Astrocyte of the spinal cord (primary cell): ENCODE data around the gene DIAPH2.
A peak's percentile ranks its signal among the peaks of the same experiment; 100 is the strongest.

ENCODE experiments used
- DNase-seq: peaks from one replicate; pipeline ENCODE4 v3.0.0; 2011; ENCODE audit warnings: low read depth, low spot score
- H3K4me3 ChIP-seq: 2 replicates; pipeline ENCODE4 v1.5.1; 2011; ENCODE audit warnings: low read depth, mild to moderate bottlenecking, low read length, moderate library complexity
- in situ Hi-C: cut with HindIII; loops from 2 replicates; pipeline ENCODE4 v1.10.0; 2017; ENCODE audit warnings: low sequenced_read_pairs
- TF ChIP-seq, protein P1 (sequence below): IDR thresholded peaks from 2 replicates; pipeline ENCODE4 v1.5.1; 2012; ENCODE audit warnings: low read depth, mild to moderate bottlenecking, low read length, inconsistent platforms

Gene DIAPH2

DNA sequence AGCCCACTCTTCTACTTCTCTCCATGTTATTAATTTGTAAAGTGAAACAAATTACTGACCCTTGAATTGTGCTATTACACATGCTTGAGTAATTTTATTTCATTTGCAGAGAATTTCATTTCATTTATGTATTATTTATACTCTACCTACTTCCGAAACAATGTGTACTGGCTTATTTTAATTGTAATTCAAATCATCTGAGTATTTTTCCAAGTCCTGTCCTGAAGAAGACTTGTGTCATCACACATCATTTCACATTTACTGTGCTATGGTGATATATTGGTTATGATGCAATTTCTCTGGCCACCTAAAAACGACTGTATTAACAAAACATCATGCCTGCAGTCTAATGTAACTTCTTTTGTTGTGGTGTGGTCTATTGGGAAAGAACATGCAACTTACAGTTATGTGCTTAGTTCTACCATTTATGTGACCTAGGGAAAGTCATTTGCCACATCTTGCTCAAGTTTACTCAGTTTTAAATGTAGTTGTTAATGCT is 583.6 kb downstream of the DIAPH2 start:
- in situ Hi-C loops, result no loop called here

GRCh38 chrX:97284531-97284930 is 599.9 kb downstream of the DIAPH2 start:
- no peak for DNase-seq
- TF ChIP-seq, protein P1, sequence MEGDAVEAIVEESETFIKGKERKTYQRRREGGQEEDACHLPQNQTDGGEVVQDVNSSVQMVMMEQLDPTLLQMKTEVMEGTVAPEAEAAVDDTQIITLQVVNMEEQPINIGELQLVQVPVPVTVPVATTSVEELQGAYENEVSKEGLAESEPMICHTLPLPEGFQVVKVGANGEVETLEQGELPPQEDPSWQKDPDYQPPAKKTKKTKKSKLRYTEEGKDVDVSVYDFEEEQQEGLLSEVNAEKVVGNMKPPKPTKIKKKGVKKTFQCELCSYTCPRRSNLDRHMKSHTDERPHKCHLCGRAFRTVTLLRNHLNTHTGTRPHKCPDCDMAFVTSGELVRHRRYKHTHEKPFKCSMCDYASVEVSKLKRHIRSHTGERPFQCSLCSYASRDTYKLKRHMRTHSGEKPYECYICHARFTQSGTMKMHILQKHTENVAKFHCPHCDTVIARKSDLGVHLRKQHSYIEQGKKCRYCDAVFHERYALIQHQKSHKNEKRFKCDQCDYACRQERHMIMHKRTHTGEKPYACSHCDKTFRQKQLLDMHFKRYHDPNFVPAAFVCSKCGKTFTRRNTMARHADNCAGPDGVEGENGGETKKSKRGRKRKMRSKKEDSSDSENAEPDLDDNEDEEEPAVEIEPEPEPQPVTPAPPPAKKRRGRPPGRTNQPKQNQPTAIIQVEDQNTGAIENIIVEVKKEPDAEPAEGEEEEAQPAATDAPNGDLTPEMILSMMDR, result no peak
- no peak overlapping the region for H3K4me3 ChIP-seq
- in situ Hi-C loops, result no loop called here

More for the DNA sequence above, 583.6 kb downstream of the DIAPH2 start:
- no peak overlapping the region for H3K4me3 ChIP-seq
- TF ChIP-seq, protein P1, result no peak
- DNase-seq, result peak; percentile 29

DNA sequence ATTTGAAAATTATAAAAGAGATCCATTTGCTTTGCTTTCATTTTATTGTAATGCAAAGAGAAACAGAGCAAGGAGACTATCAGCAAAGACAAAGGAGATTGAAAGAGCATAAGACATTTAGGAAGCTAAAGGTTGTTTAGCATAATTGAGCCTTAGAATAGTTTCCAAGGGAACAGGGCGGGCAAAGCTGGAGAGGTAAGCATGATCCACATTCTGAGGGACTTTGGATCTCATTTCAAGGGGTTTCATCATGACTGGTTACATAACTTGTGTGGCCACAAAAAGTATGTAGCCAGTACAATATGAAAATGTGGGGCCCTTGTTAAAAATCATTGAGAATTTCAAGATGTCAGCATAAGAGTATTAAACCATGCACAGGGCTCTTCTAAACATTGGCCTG is 605.6 kb downstream of the DIAPH2 start:
- TF ChIP-seq, protein P1, result no peak
- in situ Hi-C loops, result no loop called here
- DNase-seq, result no peak
- H3K4me3 ChIP-seq, result no peak overlapping the region

- in situ Hi-C loops, result no loop called here
- TF ChIP-seq, protein P1, result no peak
- H3K4me3 ChIP-seq, result no peak overlapping the region
- DNase-seq, result no peak
Measured at GRCh38 chrX:97294041-97294440, 609.4 kb downstream of the DIAPH2 start.

DNA sequence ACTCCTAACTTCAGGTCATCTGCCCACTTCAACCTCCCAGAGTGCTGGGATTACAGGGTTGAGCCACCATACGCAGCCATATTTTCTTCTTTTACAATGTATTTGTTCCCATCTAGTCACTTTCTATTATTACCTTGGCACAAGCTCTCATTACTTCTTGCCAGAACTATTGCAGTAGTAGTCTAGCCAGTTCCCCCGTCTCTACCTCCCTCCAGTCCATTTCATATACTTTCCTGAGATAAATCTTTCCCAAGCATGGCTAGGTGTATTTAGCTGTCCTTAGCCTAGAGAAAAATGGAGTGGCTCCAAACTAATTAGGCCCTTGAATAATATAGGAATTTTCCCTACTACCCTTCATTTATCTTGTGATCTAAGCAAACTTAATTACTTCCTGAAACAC is 611.3 kb downstream of the DIAPH2 start:
- DNase-seq, result no peak
- TF ChIP-seq, protein P1, result no peak
- no peak overlapping the region for H3K4me3 ChIP-seq
- in situ Hi-C loops, result no loop called here

DNA sequence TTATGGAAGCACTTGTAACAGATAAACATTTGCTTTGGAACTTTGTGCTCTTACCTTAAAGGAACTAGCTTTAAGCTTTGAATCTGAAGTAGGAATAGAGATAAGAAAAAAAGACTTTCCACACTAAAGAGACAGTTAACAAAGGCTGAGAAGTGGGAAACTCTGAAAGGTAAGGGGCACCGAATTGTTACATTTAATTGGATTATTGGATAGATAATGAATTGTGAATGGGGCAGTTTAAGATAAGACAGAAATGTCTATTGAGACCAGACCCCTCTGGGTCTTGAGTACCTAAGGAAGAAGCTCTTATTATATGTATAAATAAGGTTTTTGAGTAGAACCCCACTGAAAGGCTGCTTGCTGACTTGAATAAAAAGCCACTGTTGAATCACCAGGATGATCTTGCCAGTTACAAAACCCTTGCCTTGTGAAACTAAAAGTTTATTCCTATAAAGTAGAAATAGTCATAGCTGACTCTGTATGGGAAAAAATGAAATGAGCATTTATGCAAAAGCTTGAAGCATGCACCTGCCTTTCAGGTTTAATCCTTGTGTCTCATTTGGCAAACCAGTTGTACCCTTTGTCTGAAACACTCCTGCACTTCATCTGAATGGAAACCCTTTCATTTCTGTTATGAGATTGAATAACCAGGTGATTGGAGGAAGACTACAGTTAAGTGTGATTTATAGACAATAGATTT is 622.3 kb downstream of the DIAPH2 start:
- DNase-seq, result no peak
- H3K4me3 ChIP-seq, result no peak overlapping the region
- in situ Hi-C loops, result no loop called here
- TF ChIP-seq, protein P1, result no peak
